Activated naive CD4-positive, alpha-beta T cell treated with Interleukin-2 at 50 U/mL for 16 hours (primary cell): Measurements from ENCODE around the gene NPC1.
"Not testable (repeated sequence)": the region's sequence is repeated elsewhere in the genome, so short reads cannot be mapped to it uniquely, and the experiment has no call there.

Experiments
- DNase-seq: peaks from one replicate; pipeline ENCODE4 v3.0.0-alpha.2; 2020

NPC1 gene

GRCh38 chr18:23608211-23608610, 21.9 kb upstream of the NPC1 start:
- no peak for DNase-seq

- no peak for DNase-seq
Measured at GRCh38 chr18:23605941-23606340, 19.6 kb upstream of the NPC1 start.

GRCh38 chr18:23599809-23600208, 13.5 kb upstream of the NPC1 start:
- DNase-seq, result no peak

GRCh38 chr18:23596183-23596582, 9.9 kb upstream of the NPC1 start:
- DNase-seq, result no peak

GRCh38 chr18:23595591-23595990, 9.3 kb upstream of the NPC1 start:
- no peak for DNase-seq

- no peak for DNase-seq
Measured at GRCh38 chr18:23593720-23594119, 7.4 kb upstream of the NPC1 start.

- DNase-seq, result no peak
Measured at GRCh38 chr18:23592911-23593310, 6.6 kb upstream of the NPC1 start.

GRCh38 chr18:23591011-23591410, 4.7 kb upstream of the NPC1 start:
- DNase-seq, result no peak

- DNase-seq, result no peak
Measured at GRCh38 chr18:23588836-23589560, 2.7 kb upstream of the NPC1 start.

- no peak for DNase-seq
Measured at GRCh38 chr18:23587220-23587642, 925 bp upstream of the NPC1 start.

- DNase-seq, result no peak
Measured at GRCh38 chr18:23585897-23586248, 433 bp downstream of the NPC1 start.

- DNase-seq, result peak; percentile 17
Measured at GRCh38 chr18:23585007-23585871, 1.1 kb downstream of the NPC1 start.

GRCh38 chr18:23584019-23584983, 2.0 kb downstream of the NPC1 start:
- DNase-seq, result no peak

- no peak for DNase-seq
Measured at GRCh38 chr18:23583071-23583865, 3.0 kb downstream of the NPC1 start.

GRCh38 chr18:23580677-23581367, 5.5 kb downstream of the NPC1 start:
- DNase-seq, result no peak

- DNase-seq, result no peak
Measured at GRCh38 chr18:23578891-23579653, 7.2 kb downstream of the NPC1 start.

- DNase-seq, result no peak
Measured at GRCh38 chr18:23578067-23578701, 8.1 kb downstream of the NPC1 start.

GRCh38 chr18:23577521-23577920, 8.8 kb downstream of the NPC1 start:
- not testable (repeated sequence) for DNase-seq

- DNase-seq, result no peak
Measured at GRCh38 chr18:23575309-23575651, 11.0 kb downstream of the NPC1 start.

- no peak for DNase-seq
Measured at GRCh38 chr18:23574611-23575308, 11.5 kb downstream of the NPC1 start.
